ENCODE results near the gene SUPT4H1.
A peak's percentile ranks its signal among the peaks of the same experiment; 100 is the strongest.

SUPT4H1 gene

DNA sequence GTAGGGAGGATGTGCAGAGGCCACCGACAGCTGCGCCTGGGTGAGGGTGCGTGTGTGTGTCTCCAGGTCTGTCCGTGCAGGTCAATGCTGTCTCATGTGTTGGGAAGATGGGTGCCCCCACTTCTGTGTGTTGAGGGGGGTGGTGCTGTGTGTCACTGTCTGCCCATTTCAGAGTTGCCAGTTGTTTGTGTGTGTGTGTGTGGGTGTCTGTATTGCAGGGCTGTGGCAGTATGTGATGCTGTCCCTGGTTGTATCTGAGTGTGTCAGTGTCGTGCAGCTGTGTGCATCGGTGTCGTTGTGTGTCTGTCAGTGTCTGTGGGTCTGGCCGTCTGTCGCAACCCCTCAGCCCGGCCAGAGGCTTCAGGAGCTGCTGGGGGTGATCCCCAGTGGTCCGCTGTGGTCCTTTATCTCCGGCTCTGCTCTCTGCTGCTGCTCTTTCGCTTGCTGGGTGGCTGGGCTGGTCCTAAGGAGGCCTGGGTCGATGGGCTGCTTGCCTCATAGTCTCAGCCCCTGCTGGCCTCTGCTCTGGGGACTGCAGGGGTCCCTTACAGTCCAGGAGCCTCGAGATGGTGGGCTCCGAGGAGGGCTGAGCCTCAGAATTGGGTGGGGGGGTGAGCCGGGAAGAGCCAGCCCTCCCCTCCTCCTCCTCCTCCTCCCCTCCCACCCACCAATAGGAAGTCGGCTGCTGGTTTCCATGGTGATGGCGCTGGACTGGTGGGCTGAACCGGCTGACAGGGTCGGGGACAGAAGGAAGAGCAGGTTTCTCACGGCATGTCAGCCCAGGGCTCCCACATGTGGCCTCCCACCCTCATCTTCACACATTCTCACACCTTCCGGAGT lies 23.6 kb downstream of the SUPT4H1 start, which contains the start of gene TSPOAP1:
TSS of gene TSPOAP1 (minus strand) at position 601 of the 840 bp plus-strand sequence. CDS start 875 bp downstream, outside the sequence.
- DNase-seq, result peak; percentile 78 to 87

DNA sequence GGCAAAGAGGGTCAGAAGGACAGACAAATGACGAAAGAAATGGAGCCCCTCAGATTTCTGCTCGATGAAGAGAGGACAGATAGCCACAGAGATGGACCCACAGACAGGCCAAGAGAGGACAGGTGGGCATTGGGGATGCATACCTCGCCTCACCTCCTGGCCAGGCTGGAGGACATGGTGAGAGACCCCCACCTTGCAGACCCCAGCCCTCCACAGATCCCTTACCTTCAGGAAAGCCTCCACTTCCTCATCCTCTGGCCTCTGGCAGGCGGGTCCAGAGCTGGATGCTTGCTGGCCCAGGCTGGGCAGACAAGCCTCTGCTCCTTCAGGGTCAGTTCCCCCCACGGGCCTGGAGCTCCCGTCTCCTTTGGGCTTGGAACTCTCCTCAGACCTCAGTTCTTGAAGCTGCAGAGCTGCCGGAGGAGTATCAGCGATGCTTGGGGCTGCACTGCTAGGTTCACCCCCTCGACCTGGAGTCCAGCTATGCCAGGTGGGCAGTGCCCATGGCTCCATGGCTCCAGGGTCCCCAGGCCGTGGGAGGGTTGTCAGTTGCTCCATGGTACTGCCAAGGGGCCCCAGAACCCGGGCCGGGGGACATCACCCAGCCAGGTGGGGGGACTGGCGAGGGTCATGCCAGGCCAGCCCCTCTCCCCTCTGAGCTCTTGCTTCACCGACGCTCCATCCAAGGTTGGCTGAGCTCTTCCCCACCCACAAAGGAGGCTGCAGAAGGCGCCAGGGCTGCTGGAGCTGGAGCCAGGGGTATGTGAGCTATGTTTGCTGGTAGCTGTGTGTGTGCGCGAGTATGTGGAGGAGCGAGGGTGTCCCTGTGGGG lies 24.4 kb downstream of the SUPT4H1 start:
- DNase-seq, result peak in 1 of 2 donors; percentile 41

DNA sequence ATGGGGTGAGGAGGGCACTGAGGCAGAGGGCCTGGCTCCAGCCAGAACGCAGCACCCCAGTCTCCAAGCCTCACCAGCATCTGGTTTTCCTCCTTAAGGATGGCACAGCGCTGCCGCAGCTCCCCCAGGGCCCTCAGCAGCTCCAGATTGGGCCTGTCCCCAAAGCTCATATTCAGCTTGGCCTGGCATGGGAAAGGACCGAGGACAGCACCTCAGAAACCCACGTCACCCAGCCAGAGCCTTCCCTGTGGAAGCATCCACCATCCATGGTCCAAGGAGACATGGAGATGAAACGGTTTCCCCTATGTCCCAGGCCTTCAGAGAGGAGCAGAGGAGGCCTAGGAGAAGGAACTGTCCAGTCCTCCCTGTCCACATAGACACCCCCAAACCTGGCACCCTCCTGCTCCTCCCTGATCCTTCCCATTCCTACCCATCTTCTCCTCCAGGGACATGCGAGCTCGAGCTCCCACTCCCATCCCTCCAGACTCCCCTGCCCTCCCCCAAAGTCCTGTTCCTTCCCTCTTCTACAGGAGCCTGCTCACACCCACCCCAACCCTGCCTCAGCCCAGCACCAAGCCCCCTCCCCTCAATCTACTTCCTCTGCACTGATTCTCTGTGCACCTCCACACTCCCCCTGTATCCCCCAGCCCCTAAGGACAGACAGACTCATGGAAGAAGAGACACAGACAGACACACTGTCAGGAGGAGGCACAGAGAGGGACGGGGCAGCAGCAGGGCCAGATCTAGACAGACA lies 25.2 kb downstream of the SUPT4H1 start:
- DNase-seq, result no peak

DNA sequence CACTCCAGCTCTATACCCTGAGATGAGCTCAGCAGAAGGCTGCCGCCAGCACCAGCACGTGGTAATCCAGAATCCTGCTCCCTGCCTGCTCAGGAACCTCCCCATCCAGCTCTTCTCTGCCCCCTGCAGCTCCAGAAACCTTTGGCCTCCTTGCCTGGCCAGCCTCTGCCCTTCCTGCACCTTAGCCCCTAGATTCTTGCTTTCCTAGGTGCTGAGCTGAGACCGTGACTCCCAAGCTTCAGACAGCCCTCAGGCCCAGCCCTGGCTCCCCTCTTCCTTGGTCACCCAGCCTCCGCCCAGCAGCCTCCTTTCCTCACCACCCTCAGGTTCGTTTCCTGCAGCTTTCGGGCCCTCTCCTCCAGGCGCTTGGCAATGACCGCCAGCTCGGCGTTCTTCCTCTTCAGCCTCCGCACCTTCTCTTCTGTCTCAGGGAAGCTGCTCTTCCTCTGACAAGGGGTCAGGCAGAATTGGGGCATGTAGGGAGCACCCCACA lies 26.0 kb downstream of the SUPT4H1 start:
- no peak for DNase-seq

DNA sequence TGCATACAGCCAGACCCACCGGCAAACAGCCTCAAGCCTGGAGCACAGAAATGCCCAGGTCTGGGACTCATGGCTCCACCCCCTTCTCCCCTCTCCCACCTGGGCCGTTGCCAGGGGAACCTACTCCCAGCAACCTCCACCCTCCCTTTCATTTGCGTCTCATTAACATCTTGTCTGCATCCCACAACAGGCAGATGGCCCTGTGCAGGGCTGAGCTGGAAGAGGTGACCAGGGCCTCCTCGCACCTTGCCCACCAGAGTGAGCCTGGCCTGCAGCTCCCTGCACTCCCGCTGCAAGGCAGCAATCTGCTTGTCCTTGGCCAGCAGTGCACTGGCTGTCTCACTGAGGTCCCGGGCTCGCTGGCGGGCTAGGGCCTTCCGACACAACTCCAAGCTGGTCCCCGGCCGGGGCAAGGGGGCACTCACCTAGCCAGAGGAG lies 26.7 kb downstream of the SUPT4H1 start:
- no peak for DNase-seq

DNA sequence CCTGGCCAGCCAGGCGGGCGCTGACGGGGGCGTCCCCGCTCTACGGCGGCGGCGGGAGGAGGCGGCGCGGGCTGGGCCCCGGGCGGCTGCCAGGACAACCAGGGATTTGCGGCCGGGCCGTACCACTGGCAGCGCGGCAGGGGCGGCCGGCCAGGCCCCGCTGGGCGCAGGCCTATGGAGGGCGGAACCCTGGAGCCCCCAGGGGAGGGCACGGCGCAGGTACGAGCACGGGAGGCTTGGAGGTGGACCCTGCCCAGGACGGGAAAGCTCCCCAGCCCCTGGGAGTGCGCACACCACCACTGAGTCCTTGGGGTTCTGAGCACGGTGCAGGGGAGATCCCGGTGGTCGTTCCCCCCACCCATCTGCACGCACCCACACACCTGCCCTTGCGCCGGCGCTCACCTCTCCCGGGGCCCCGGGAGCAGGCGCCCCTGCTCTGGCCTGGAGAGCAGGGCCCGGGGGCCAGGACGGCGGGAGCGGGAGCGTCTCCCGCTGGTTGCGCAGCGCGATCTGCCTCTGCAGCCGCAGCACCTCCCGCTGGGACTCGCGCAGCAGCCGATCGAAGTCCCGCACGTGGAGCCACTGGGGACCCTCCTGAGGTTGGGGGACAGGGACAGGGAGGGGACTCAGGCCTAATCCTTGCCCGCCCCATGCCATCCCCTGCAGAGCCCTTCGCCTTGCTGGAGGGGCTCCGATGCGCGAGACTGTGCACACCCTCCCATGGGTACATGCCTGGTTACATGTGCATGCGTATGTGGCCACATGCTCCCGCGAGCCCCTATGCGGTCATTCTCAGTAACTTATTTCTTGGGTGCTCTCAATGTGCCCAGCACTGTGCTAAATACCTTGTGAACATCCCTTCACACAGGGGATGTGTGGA lies 27.4 kb downstream of the SUPT4H1 start:
- DNase-seq, result no peak

DNA sequence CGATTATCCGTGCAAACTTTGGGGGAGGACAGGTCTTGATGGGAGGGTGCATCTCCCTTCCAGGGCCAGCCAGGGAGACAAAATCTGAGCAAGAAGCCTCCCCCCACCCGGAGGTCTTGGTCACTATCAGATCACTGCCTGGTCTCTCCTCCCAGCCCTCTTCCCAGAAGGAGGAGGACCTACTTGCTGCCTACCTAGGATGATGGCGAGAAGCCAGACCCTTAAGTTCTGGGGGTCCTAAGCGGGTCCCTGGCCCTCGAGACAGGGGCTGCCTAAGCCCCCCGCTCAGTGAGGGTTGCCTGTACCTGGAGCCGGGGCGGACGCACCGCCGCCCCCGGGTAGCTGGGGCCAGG lies 28.0 kb downstream of the SUPT4H1 start:
- no peak for DNase-seq

DNA sequence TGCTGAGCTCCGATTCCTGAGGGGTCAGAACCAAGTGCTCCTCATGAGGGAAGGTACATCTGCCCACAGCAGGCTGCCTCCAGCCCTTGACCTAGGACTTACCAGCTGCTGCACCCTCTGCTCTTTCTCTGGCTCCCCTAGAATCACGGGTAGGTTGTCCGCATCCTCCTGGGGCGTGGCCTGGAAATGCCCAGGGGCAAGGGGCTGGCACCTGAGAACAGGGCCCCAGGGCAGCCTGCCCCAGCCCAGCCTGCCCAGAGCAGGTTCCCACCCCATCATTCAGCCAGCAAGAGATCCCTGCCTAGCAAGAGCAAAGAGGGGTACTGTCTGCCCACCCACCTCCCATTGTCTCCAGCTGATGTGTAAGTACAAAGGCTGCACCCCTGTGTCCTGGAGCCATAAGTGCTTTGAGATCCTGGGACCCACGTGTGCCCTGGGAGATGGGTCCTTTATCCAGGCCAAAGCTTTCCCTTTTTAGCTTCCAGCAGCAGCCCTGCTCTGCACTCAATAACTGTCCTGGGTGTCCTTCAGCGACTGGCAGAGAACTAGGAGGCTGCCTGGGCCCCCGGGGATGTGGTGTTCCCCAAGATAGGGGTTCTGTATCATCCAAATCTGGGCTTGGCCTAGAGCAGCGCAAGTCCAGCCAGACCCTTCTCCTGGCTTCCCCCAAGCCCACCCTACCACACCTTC lies 28.5 kb downstream of the SUPT4H1 start:
- no peak for DNase-seq

DNA sequence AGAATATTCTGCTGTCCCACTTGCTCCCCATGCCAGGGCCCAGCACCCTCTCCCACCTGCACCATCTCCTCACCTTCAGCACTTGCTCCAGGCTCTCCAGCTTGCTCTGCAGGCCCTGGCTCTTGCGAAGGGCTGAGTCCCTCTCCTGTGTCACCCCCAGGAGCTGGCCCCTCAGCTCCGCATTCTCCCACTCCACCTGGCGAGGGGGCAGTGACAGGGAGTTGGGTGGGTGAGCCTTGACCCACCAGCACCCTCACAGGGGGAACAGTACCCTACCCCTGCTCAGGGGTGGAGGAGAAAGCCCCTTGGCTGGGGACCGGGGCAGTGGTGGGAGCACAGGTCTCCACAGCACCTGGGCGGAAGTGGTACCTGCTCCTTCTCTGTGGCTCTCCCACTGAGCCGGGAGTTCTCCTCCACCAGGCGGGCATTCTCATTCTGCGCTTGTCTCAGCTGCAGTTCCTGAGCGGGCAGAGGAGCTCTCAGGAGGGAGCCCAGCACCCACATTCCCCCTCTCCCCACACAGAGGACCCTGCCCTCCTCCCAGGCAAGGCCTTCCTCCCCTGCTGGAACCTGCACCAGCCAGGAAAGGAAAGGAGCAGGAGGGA lies 29.3 kb downstream of the SUPT4H1 start:
- DNase-seq, result no peak

DNA sequence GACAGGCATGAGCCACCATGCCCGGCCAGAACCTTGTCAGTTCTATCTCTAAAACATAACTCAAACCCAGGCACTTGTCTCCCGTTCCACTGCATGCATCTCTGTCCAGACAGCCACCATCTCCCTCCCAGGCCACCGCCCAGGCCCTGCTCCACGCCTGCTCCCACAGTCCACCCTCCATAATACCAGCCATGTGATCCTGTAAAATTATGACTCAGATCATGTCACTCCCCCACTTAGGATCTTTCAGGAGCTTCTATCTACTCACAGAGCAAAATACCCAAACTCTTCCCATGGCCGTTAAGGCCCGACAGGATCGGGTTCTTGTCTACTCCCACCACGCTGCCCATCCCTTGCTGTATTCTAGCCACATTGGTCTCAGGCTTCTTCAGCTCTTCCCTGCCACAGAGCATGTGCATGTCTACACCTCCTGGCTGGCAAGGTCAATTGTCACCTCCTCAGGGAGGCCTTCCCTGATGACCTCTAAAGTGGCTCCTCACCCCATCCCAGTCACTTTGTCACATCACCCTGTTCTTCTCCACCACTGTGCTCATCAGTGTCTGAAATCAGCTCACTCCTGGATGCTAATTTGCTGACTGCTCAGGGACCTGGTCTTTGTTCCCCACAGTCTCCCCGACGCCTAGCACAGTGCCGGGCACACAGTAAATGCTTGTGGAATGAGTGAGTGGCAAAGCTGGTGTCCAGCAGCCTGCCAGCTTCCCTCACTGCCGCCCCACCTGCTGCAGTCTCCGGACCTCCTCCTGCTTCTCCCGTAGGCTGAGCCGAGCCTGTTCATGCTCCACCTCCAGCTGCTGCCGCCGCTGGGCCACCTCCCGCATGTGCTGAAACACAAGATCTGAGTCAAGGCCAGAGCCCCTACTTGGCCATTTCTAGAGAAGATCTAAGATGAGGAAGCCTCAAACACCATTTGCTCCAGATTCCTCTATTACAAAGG lies 30.2 kb downstream of the SUPT4H1 start:
- no peak for DNase-seq

DNA sequence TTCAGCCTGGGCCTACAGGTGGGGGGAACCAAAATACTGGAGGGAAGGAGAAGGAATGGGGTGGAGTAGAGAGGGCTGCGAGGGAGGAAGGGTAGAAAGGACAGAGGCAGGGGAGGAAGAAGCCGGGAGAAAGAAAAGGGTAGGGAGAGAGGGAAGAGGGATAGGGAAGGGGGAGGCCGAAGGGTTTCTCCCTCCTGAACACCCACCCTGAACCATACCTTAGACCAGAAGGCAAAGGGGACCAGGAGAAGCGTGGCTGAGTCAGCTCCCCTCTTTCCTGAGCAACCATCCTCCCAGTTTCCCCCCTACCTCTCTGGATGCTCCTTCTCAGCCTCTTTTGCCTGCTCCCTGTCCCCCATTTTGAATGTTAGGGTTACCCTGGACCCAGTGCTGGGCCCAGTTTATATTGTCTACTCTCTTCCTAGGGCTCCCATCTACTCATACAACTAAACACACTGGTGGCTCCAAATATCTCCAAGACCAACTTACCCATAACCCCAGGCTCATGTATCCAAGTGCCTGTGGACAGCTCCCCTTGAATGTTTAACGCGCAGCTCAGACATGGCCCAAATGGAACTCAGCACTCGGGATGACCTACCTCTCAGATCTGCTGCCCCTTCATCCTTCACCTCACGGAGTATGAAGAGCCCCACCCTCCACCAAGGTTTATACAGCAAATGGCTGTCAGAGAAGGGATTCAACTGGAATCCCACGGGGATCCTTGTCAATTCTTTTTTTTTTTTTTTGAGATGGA lies 31.3 kb downstream of the SUPT4H1 start:
- no peak for DNase-seq

DNA sequence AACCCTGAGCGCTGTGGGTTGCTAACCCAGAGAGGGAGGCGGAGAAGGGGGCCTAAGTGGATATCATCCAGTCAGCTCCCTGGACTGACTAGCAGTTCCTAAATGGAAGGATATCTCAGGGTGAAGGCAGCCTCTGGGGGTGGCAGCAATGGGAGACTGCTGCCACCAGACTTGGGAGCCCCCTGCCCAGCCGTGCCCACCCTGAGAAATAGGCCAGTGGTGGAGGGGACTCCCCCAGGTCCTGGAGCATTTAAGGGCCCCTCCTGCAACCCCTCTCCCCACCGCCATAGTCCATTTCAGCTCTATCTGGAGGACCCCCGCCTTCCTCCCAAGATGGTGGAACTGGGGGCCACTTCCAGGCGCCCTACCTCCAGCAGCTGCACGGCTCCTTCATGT lies 31.8 kb downstream of the SUPT4H1 start:
- no peak for DNase-seq

DNA sequence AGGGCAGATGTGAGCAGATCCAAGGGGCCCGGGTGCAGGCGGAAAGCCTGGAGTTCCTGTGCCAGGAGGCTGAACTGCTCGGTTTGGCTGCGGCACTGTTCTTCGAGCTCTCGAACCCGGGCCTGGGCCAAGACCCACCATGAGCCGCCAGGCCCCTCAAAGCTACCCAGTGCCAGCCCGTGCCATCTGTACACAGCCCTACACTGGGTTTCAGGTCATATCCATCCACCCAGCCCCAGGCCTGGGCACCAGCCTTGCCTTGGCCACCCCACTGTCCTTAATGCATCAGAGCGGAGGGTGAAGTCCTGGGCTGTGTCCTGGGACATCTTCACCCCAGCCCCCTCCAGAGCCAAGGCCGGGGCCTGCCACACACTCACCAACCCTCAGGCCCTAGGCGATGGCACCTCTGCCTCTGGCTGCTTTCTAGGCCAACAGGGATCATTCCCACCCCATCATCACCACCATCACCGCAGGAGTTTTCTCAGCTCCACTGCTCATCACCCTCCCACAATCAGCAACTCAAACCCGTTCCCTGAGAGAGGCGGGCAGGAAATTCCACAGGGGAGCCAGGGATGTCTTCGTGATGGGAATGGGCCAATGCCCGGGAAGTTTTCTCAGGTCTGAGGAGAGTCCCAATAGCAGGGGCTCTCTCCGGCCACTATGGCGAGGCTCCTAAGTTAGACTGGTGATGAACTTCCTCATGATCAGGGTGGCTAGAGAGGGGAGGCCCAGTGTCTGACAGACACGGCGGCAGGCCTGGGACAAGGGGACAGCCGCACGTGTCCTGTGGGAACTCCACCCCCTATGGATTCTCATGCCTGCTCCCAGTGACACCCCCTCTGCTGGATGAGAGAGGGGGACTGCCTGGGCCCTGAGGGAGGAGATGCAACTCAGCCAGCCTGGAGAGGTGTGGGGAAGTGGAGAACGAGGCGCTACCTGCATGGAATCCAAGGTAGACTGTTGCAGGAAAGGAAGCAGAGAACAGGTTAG lies 32.5 kb downstream of the SUPT4H1 start:
- DNase-seq, result no peak

DNA sequence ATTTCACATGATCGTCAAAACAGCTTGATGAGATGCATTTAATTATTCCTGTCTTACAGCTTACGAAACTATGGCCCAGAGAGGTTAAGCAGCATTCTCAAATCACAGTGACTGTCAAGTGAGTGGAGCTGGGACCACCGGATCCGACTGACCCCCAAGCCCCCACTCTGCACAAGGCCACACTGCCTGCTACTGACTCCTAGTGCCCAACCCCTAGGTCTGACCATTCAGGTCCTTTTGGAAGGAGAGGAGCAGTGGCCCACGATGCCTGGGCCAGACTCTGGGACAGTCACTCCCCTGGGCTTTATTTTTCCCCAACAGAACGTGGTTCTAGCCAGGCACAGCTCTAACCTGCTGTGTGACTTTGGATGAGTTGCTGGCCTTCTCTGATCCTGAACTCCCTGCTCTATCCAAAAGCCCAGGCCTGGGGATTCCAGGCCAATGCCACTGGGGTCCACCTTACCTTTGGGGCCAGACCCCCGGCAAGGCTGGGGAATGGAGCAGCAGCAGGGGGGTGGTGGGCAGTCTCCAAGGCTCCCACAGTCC lies 33.3 kb downstream of the SUPT4H1 start:
- no peak for DNase-seq

DNA sequence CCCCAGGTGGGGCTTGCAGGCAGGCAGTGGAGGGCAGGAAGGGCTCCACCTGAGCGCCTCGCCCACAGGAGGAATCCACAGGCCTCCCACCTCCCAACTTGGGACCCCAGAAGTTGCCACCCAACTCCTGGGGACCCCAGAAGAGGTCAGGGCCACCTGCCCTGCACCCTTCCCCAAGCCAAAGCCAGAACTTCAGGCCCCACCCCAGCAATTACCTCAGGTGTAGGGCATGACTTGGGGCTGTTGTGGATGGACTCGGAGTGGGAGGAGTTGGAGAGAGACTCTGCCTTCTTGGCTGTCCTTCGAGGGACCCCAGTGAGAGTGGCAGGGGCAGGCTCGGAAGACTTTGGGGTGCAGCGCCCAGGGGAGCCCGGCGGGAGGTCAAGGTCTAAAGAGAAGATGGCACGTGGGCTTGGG lies 33.9 kb downstream of the SUPT4H1 start:
- DNase-seq, result no peak

DNA sequence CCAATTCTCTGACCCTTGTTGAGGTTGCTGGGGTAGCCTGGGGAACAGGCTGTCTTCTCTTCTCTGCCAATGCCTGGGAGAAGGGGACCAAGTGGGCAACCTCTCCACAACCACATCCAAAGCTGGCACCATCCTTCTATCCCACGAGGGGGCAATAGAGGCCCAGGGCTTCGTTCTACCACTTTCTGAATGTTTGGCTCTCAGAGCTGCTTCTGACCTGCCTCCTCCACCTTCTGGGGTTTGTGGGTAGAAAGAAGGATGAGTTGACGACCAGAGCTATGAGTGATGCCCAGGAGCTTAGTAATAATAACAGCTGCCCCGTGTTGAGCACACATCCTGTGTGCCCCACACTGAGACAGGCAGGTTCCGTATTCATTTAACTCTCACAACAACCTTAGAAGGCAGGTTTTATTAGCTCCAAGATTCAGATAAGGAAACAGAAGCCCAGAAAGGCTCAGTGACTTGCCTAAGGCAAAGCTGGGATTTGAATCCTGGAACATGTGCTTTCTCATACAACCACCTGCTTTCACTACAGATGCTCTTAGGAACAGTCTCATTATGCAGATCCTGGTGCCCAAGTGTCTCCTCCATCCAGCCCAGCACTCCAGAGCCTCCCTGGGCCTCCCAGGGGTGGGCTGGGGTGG lies 34.5 kb downstream of the SUPT4H1 start:
- peak; percentile 75 to 77 for DNase-seq

All from activated CD4-positive, alpha-beta T cell treated with anti-CD3 and anti-CD28 coated beads for 4 hours (primary cell).